A549 (cell line): ENCODE measurements around the gene OPRM1. TPM values are rescaled to one million over a fixed set of nuclear protein-coding genes. Genes with fewer than 3 reads are reported as not detected.

ENCODE experiments used
- ATAC-seq, 2 experiments: fragments of 200-7000 bp in 1 of 2; fragments of >200 bp in 1 of 2; cut with Nextera tagmentation in 1 of 2; cut with Tn5 transposase in 1 of 2; 3 replicates each; pipeline versions ENCODE4 v1.8.0 to v1.9.1; 2018 to 2020; ENCODE audit warnings: mild to moderate bottlenecking in 1 of 2, moderate library complexity in 1 of 2
- CTCF ChIA-PET: fragments of 300-600 bp; sonication (Branson Sonifier 250); formaldehyde crosslinking; extraction: SDS; loops from one replicate; lab custom pipeline; 2021; ENCODE audit warnings: antibody characterized with exemption, inconsistent platforms; lab: Yijun Ruan, JAX
- POLR2A ChIA-PET: fragments of 350-600 bp; formaldehyde crosslinking; extraction: SDS; loops from one replicate; lab custom pipeline; 2021; ENCODE audit warnings: antibody characterized with exemption, inconsistent platforms; lab: Yijun Ruan, JAX
- DNase-seq, 2 experiments: peaks; one replicate each; pipeline versions ENCODE4 v3.0.0 to v3.0.0-alpha.2; 2011 to 2016; ENCODE audit warnings: low read depth in 1 of 2, low spot score in 1 of 2
- FAIRE-seq: peaks from 2 replicates; lab custom pipeline; 2011; peaks lifted over from hg19 to GRCh38; lab: Jason Lieb, UNC
- H3K27ac ChIP-seq, 2 experiments: fragments of >200 bp; sonication (Bioruptor Twin); formaldehyde crosslinking; 3 replicates each; pipeline ENCODE4 v1.5.1; 2016 to 2017
- H3K4me1 ChIP-seq: fragments of >200 bp; sonication (Bioruptor Twin); formaldehyde crosslinking; 3 replicates; pipeline ENCODE4 v1.6.1; 2016
- H3K4me2 ChIP-seq: fragments of >200 bp; sonication (Bioruptor Twin); formaldehyde crosslinking; 3 replicates; pipeline ENCODE4 v1.6.1; 2016
- H3K4me3 ChIP-seq: fragments of >200 bp; sonication (Bioruptor Twin); formaldehyde crosslinking; 3 replicates; pipeline ENCODE4 v1.5.1; 2016
- H3K9me3 ChIP-seq: fragments of >200 bp; sonication (Bioruptor Twin); formaldehyde crosslinking; 3 replicates; pipeline ENCODE4 v1.6.1; 2016
- CBX2 ChIP-seq: fragments of 200-600 bp; sonication (generic); IDR thresholded peaks from 2 replicates; pipeline ENCODE4 v1.6.1; 2016; ENCODE audit warnings: low read depth, mild to moderate bottlenecking, borderline replicate concordance
- CBX8 ChIP-seq: fragments of 200-600 bp; sonication (generic); IDR thresholded peaks from 2 replicates; pipeline ENCODE4 v1.6.1; 2016
- CEBPB ChIP-seq, 2 experiments: fragments of >200 bp in 1 of 2; sonication (Bioruptor Twin) in 1 of 2; formaldehyde crosslinking in 1 of 2; IDR thresholded peaks; 2 replicates each; pipeline ENCODE4 v1.6.1; 2012 to 2016
- CHD4 ChIP-seq: fragments of 200-600 bp; sonication (generic); IDR thresholded peaks from 2 replicates; pipeline ENCODE4 v1.6.1; 2016; ENCODE audit warnings: antibody characterized with exemption, mild to moderate bottlenecking, borderline replicate concordance
- E2F6 ChIP-seq: IDR thresholded peaks from 2 replicates; pipeline ENCODE4 v1.6.1; 2012; ENCODE audit warnings: low read depth, borderline replicate concordance
- EHMT2 ChIP-seq: fragments of 200-600 bp; sonication (generic); IDR thresholded peaks from 2 replicates; pipeline ENCODE4 v1.6.1; 2016; ENCODE audit warnings: antibody characterized with exemption, low read depth, mild to moderate bottlenecking, moderate library complexity
- EP300 ChIP-seq, 2 experiments: fragments of >200 bp; sonication (Bioruptor Twin); formaldehyde crosslinking; IDR thresholded peaks; 2 replicates in 1 of 2; 3 replicates in 1 of 2; pipeline ENCODE4 v1.6.1; 2016 to 2017
- FOSB ChIP-seq: fragments of 250-450 bp; sonication (Bioruptor Pico); IDR thresholded peaks from 2 replicates; pipeline ENCODE4 v1.5.0; 2020; ENCODE audit warnings: mild to moderate bottlenecking, moderate library complexity
- FOSL2 ChIP-seq, 2 experiments: fragments of 450-650 bp in 1 of 2; fragments of >200 bp in 1 of 2; sonication (Bioruptor Twin) in 1 of 2; formaldehyde crosslinking; IDR thresholded peaks; 2 replicates each; pipeline versions ENCODE4 v1.5.0 to v1.6.1; 2016 to 2020; ENCODE audit warnings: mild to moderate bottlenecking in 1 of 2, moderate library complexity in 1 of 2
- HDAC2 ChIP-seq: fragments of 200-600 bp; sonication (generic); IDR thresholded peaks from 2 replicates; pipeline ENCODE4 v1.6.1; 2016
- HEYL ChIP-seq: fragments of 250-450 bp; sonication (Bioruptor Pico); IDR thresholded peaks from 2 replicates; pipeline ENCODE4 v1.8.0; 2021; ENCODE audit warnings: mild to moderate bottlenecking, moderate library complexity
- HOXB13 ChIP-seq: fragments of 250-450 bp; sonication (Bioruptor Pico); IDR thresholded peaks from 2 replicates; pipeline ENCODE4 v1.5.0; 2020; ENCODE audit warnings: low read depth, mild to moderate bottlenecking, moderate library complexity
- JUN ChIP-seq, 2 experiments: fragments of >200 bp; sonication (Bioruptor Twin); formaldehyde crosslinking; IDR thresholded peaks; 2 replicates in 1 of 2; 3 replicates in 1 of 2; pipeline ENCODE4 v1.6.1; 2016 to 2017
- JUNB ChIP-seq: fragments of >200 bp; sonication (Bioruptor Twin); formaldehyde crosslinking; IDR thresholded peaks from 2 replicates; pipeline ENCODE4 v1.6.1; 2016
- MAFK ChIP-seq: fragments of 450-650 bp; IDR thresholded peaks from 2 replicates; pipeline ENCODE4 v1.6.1; 2014; ENCODE audit not compliant: partially characterized antibody
- MAZ ChIP-seq: fragments of 150-350 bp; IDR thresholded peaks from 2 replicates; pipeline ENCODE4 v1.6.1; 2014; ENCODE audit warnings: antibody characterized with exemption, low read depth, low read length, borderline replicate concordance
- MYC ChIP-seq: IDR thresholded peaks from 2 replicates; pipeline ENCODE4 v1.6.1; 2012; ENCODE audit warnings: mild to moderate bottlenecking, inconsistent platforms, low read length, improper control_type of control experiment, borderline replicate concordance
- NFE2L2 ChIP-seq: fragments of 150-350 bp; conservative IDR thresholded peaks from 2 replicates; pipeline ENCODE4 v1.6.1; 2014; ENCODE audit warnings: low read length
- RAD21 ChIP-seq, 2 experiments: fragments of >200 bp in 1 of 2; sonication (Bioruptor Twin) in 1 of 2; formaldehyde crosslinking in 1 of 2; IDR thresholded peaks in 1 of 2; conservative IDR thresholded peaks in 1 of 2; 2 replicates in 1 of 2; 3 replicates in 1 of 2; pipeline ENCODE4 v1.6.1; 2012 to 2018; ENCODE audit warnings: inconsistent platforms in 1 of 2
- RARB ChIP-seq: fragments of 250-450 bp; sonication (Bioruptor Pico); IDR thresholded peaks from 2 replicates; pipeline ENCODE4 v1.8.0; 2021; ENCODE audit warnings: mild to moderate bottlenecking, moderate library complexity
- RCOR1 ChIP-seq: fragments of 150-350 bp; IDR thresholded peaks from 2 replicates; pipeline ENCODE4 v1.6.1; 2014; ENCODE audit warnings: antibody characterized with exemption, low read length, low read depth
- RFX5 ChIP-seq: fragments of 450-650 bp; IDR thresholded peaks from 2 replicates; pipeline ENCODE4 v1.7.1; 2014; ENCODE audit warnings: antibody characterized with exemption, mild to moderate bottlenecking, moderate library complexity
- RNF2 ChIP-seq: fragments of 200-600 bp; sonication (generic); IDR thresholded peaks from 2 replicates; pipeline ENCODE4 v1.6.1; 2016; ENCODE audit warnings: low read depth, mild to moderate bottlenecking, antibody characterized with exemption, moderate library complexity, borderline replicate concordance
- SREBF2 ChIP-seq: fragments of 450-650 bp; IDR thresholded peaks from 2 replicates; pipeline ENCODE4 v1.6.1; 2014; ENCODE audit warnings: mild to moderate bottlenecking, moderate library complexity
- WGBS: methylation state at CpG from one replicate; pipeline ENCODE4 v1.1.6; 2017; ENCODE audit errors: missing lambda C conversion rate; 5-methylcytosine and 5-hydroxymethylcytosine counted together
- polyA plus RNA-seq, 4 experiments: library from polyadenylated mRNA; depleted of rRNA in 3 of 4; stranded (reverse); fragments of >200 nt; fragmentation: RNase III in 1 of 4; extraction: RNeasy Plus Mini Kit Qiagen cat#74134 plus additional on column Dnase treatment in 1 of 4; gene quantifications; 2 replicates in 3 of 4; 3 replicates in 1 of 4; pipeline ENCODE4 v1.2.3, GENCODE V29; 2011 to 2017
- TF ChIP-seq, protein P1 (sequence below): fragments of 200-600 bp; sonication (generic); IDR thresholded peaks from 2 replicates; pipeline ENCODE4 v1.6.1; 2016; ENCODE audit warnings: antibody characterized with exemption, mild to moderate bottlenecking, moderate library complexity
- TF ChIP-seq, protein P2 (sequence below): fragments of 150-350 bp; IDR thresholded peaks from 2 replicates; pipeline ENCODE4 v1.6.1; 2014; ENCODE audit warnings: low read depth, mild to moderate bottlenecking, low read length
- TF ChIP-seq, protein P3 (sequence below): fragments of 250-450 bp; sonication (Bioruptor Pico); IDR thresholded peaks from 2 replicates; pipeline ENCODE4 v1.5.0; 2020; ENCODE audit warnings: low read depth, mild to moderate bottlenecking, moderate library complexity

The OPRM1 gene
- polyA plus RNA-seq, 2 of the 4 experiments (the other 2 are of a cell fraction): not detected

GRCh38 chr6:153994811-153995210, 44.2 kb upstream of the OPRM1 start:
- no peak for DNase-seq
- no peak overlapping the region for H3K4me3 ChIP-seq
- 19% methylated on average over 2 of the region's 2 CpGs for WGBS
- no peak for ATAC-seq
- TF ChIP-seq, protein P1, sequence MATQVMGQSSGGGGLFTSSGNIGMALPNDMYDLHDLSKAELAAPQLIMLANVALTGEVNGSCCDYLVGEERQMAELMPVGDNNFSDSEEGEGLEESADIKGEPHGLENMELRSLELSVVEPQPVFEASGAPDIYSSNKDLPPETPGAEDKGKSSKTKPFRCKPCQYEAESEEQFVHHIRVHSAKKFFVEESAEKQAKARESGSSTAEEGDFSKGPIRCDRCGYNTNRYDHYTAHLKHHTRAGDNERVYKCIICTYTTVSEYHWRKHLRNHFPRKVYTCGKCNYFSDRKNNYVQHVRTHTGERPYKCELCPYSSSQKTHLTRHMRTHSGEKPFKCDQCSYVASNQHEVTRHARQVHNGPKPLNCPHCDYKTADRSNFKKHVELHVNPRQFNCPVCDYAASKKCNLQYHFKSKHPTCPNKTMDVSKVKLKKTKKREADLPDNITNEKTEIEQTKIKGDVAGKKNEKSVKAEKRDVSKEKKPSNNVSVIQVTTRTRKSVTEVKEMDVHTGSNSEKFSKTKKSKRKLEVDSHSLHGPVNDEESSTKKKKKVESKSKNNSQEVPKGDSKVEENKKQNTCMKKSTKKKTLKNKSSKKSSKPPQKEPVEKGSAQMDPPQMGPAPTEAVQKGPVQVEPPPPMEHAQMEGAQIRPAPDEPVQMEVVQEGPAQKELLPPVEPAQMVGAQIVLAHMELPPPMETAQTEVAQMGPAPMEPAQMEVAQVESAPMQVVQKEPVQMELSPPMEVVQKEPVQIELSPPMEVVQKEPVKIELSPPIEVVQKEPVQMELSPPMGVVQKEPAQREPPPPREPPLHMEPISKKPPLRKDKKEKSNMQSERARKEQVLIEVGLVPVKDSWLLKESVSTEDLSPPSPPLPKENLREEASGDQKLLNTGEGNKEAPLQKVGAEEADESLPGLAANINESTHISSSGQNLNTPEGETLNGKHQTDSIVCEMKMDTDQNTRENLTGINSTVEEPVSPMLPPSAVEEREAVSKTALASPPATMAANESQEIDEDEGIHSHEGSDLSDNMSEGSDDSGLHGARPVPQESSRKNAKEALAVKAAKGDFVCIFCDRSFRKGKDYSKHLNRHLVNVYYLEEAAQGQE: no peak
- TF ChIP-seq MYC (no peak), E2F6 (no peak)
- TF ChIP-seq, all 56 proteins: peak for 0
- Histone ChIP-seq H3K27ac (no peak overlapping the region), H3K9me3 (no peaks in the 10 kb centered on the region), H3K4me2 (no peak overlapping the region), H3K4me1 (no peaks in the 10 kb centered on the region)
- FAIRE-seq: no peak
- ChIA-PET POLR2A (no interaction called here), CTCF (no interaction called here)

- Histone ChIP-seq H3K4me1 (no peaks in the 10 kb centered on the region), H3K4me2 (no peak overlapping the region), H3K27ac (no peak overlapping the region), H3K4me3 (no peak overlapping the region), H3K9me3 (no peaks in the 10 kb centered on the region)
- WGBS: 1% methylated on average over 3 of the region's 3 CpGs
- ATAC-seq (no peak), DNase-seq (no peak), FAIRE-seq (no peak)
- ChIA-PET POLR2A (no interaction called here), CTCF (no interaction called here)
- TF ChIP-seq MAFK (no peak), RNF2 (no peak), CBX8 (no peak), FOSL2 (IDR thresholded peaks at IDR 0.05) (no peak), FOSL2 (CRISPR knock-in tag; IDR thresholded peaks at IDR 0.05) (no peak), EP300 (IDR thresholded peaks at IDR 0.05) (no peak), CHD4 (no peak), CBX2 (no peak), JUN (IDR thresholded peaks at IDR 0.05) (no peak), CEBPB (IDR thresholded peaks at IDR 0.05) (no peak), RAD21 (conservative IDR thresholded peaks at IDR 0.05 in 1 of 2, IDR thresholded peaks at IDR 0.05 in 1 of 2) (no peak)
Observed at GRCh38 chr6:153997221-153997620, 41.8 kb upstream of the OPRM1 start.

- Histone ChIP-seq H3K4me1 (no peaks in the 10 kb centered on the region), H3K27ac (no peak overlapping the region), H3K9me3 (no peaks in the 10 kb centered on the region), H3K4me3 (no peak overlapping the region), H3K4me2 (no peak overlapping the region)
- POLR2A ChIA-PET: no interaction called here
- CTCF ChIA-PET: no interaction called here
- ATAC-seq: no peak
- no peak for TF ChIP-seq SREBF2
- no peak for TF ChIP-seq HEYL (CRISPR knock-in tag)
- no peak for TF ChIP-seq MAZ
- TF ChIP-seq RCOR1: no peak
- no peak for TF ChIP-seq EP300 (IDR thresholded peaks at IDR 0.05)
- TF ChIP-seq, protein P2, sequence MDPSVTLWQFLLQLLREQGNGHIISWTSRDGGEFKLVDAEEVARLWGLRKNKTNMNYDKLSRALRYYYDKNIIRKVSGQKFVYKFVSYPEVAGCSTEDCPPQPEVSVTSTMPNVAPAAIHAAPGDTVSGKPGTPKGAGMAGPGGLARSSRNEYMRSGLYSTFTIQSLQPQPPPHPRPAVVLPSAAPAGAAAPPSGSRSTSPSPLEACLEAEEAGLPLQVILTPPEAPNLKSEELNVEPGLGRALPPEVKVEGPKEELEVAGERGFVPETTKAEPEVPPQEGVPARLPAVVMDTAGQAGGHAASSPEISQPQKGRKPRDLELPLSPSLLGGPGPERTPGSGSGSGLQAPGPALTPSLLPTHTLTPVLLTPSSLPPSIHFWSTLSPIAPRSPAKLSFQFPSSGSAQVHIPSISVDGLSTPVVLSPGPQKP: no peak
- no peak for TF ChIP-seq FOSB (CRISPR knock-in tag)
- TF ChIP-seq, protein P3, sequence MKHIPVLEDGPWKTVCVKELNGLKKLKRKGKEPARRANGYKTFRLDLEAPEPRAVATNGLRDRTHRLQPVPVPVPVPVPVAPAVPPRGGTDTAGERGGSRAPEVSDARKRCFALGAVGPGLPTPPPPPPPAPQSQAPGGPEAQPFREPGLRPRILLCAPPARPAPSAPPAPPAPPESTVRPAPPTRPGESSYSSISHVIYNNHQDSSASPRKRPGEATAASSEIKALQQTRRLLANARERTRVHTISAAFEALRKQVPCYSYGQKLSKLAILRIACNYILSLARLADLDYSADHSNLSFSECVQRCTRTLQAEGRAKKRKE: no peak
- TF ChIP-seq RARB (CRISPR knock-in tag): no peak
- TF ChIP-seq NFE2L2: no peak
- TF ChIP-seq CBX8: no peak
- TF ChIP-seq MYC: no peak
- TF ChIP-seq HOXB13 (CRISPR knock-in tag): no peak
- TF ChIP-seq RFX5: no peak
- TF ChIP-seq HDAC2: no peak
- TF ChIP-seq EHMT2: no peak
- TF ChIP-seq JUNB: no peak
- TF ChIP-seq RNF2: no peak
- 16% methylated on average over 3 of the region's 10 CpGs for WGBS
- no peak for FAIRE-seq
- DNase-seq: no peak
Observed at GRCh38 chr6:154001494-154002285, 37.4 kb upstream of the OPRM1 start.
